Measurements from ENCODE around the gene BPIFA1. TPM values are rescaled to one million over a fixed set of nuclear protein-coding genes. Genes with fewer than 3 reads are reported as not detected.

The BPIFA1 gene
- total and polyA plus RNA-seq, 12 donors, result not detected

DNA sequence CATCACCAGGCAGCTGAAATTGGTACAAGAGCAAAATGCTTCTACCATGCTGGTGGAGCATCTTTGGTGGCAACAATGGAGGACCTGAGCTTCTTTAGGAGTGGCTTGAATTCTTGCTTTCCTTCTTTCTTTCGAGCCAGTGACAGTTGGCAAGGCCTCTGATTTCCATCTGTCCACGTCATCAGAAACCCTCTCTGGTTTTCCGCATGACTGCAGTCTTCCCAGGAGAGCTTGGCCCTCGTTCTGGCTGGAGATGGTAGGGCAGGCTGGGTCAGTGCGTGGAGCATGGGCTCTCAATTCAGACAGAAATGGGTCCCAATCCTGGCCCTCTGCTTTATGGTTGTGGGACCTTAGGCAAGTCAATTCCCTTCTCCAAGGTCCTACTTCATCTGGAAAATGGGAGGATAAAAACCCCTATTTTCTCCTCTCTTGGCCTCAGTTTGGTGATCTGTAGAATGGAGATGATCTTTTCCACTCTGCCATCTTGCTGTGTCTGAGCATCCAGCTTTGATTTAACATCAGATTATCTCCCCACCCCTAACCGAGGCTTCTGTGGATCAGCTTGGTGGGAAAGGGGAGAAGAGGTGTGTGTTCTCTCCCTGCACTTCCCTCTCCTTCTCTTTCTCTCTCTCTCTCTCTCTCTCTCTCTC, 43.6 kb downstream of the BPIFA1 start:
- intact Hi-C loops (cut with DNase I), result no loop called here
- no peaks in the 10 kb centered on the region for H3K27me3 ChIP-seq
- WGBS, 4 donors, result 75 to 87% (median 81%) methylated on average over 6 of the region's 6 CpGs

DNA sequence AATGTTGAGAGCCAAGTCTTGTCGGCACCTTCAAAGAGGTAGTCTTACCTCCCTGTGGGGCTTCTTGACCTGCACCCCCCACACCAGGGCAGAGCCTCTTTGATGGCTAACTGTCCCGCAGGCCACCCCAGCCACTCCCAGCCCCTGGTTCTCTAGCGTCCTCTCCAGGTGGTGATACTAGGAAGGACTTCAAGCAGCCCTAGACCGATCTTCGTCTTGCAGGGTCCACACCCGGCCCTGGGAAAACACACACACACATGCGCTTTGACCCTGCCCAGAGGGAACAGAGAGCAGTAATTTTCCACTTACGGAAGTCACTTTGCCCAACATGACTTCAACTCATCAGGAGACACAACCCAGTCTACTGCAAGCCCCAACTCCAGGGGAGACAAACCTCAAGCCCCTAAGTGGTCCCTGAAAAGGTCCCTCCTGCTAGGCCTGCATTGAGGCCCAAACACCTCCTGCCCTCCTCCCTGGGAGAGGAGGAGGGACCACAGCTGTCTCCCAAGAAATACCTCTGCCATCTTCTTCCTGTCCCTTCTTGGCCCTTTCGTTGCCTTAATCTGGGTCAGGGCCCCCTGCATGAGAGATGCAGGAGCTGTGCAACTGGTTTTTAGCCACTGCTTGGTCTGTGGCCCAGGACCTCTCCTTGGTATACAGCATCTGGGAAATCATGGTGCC, 44.3 kb downstream of the BPIFA1 start:
- no peak for TF ChIP-seq POLR2A (IDR thresholded peaks at IDR 0.05)
- TF ChIP-seq, protein P1, sequence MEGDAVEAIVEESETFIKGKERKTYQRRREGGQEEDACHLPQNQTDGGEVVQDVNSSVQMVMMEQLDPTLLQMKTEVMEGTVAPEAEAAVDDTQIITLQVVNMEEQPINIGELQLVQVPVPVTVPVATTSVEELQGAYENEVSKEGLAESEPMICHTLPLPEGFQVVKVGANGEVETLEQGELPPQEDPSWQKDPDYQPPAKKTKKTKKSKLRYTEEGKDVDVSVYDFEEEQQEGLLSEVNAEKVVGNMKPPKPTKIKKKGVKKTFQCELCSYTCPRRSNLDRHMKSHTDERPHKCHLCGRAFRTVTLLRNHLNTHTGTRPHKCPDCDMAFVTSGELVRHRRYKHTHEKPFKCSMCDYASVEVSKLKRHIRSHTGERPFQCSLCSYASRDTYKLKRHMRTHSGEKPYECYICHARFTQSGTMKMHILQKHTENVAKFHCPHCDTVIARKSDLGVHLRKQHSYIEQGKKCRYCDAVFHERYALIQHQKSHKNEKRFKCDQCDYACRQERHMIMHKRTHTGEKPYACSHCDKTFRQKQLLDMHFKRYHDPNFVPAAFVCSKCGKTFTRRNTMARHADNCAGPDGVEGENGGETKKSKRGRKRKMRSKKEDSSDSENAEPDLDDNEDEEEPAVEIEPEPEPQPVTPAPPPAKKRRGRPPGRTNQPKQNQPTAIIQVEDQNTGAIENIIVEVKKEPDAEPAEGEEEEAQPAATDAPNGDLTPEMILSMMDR (IDR thresholded peaks at IDR 0.05), result no peak
- Histone ChIP-seq H3K4me1 (replicated peaks in 1 of 2) (peaks cover 3 to 5% of the 10 kb centered on the region in 2 donors), H3K27me3 (no peaks in the 10 kb centered on the region), H3K27ac (no peak overlapping the region), H3K4me3 (no peak overlapping the region), H3K36me3 (replicated peaks in 1 of 2) (no peaks in the 10 kb centered on the region), H3K9me3 (replicated peaks in 1 of 3) (no peaks in the 10 kb centered on the region)
- WGBS, 4 donors, result 73 to 86% (median 85%) methylated on average over 9 of the region's 9 CpGs
- intact Hi-C loops (cut with DNase I), result no loop called here
- DNase-seq, result no peak

More for the DNA sequence above, 43.6 kb downstream of the BPIFA1 start:
- TF ChIP-seq POLR2A (IDR thresholded peaks at IDR 0.05), result no peak
- Histone ChIP-seq H3K9me3 (replicated peaks in 1 of 3) (no peaks in the 10 kb centered on the region), H3K36me3 (replicated peaks in 1 of 2) (no peaks in the 10 kb centered on the region), H3K4me3 (no peak overlapping the region), H3K27ac (no peak overlapping the region), H3K4me1 (replicated peaks in 1 of 2) (peaks cover 3 to 5% of the 10 kb centered on the region in 2 donors)
- no peak for DNase-seq

DNA sequence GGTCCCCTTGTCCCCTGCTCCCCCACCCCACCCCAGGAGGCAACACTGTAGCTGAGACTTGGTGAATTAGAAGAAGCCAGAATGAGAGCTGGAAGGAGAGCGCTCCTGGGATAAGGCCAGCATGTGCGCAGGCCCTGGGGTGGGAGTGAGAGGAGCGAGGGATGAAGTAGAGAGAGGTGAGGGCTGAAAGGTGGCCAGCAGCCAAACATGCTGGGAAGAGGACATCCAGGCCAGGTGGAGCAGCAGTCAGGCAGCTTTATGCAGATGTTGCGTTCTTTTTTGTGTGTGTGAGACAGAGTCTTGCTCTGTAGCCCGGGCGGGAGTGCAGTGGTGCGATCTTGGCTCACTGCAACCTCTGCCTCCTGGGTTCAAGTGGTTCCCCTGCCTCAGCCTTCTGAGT, 45.0 kb downstream of the BPIFA1 start:
- H3K27me3 ChIP-seq, result no peaks in the 10 kb centered on the region
- H3K4me1 ChIP-seq (replicated peaks in 1 of 2), result peaks cover 3 to 5% of the 10 kb centered on the region in 2 donors
- no peaks in the 10 kb centered on the region for H3K9me3 ChIP-seq (replicated peaks in 1 of 3)
- H3K4me3 ChIP-seq, result no peak overlapping the region
- no peak for DNase-seq
- H3K27ac ChIP-seq, result no peak overlapping the region
- no peaks in the 10 kb centered on the region for H3K36me3 ChIP-seq (replicated peaks in 1 of 2)
- intact Hi-C loops (cut with DNase I), result no loop called here
- TF ChIP-seq, protein P1 (IDR thresholded peaks at IDR 0.05), result no peak
- no peak for TF ChIP-seq POLR2A (IDR thresholded peaks at IDR 0.05)
- 91 to 99% (median 94%) methylated on average over 7 of the region's 7 CpGs for WGBS, 4 donors

DNA sequence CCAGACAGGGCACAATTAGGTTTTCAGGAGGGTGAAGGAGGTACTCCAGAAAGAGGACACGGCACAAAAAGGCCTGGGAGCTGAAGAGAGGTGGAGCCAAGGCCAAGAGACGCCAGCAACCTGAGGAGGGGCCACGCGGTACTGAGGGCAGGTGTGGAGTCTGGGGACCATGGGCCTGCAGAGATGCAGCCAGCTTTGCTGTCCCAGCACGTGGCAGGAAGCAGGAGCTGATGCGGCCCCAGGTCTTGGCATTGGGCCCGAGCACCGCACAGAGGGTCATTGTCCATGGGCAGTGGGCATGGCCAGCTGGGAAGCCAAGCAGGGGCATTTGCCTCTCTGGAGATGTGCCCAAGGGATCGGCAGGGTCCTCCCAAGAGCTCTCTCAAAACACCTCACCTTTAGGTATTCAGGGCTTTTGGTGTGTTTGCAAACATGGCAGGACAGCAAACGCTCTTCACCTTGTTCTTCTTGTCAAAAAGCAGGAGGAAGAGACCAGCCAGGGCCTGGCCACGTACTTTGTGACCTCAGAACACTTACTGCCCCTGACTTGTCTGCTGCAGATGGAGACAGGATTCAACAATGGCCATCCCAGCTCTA, 45.9 kb downstream of the BPIFA1 start:
- DNase-seq, result no peak
- no peaks in the 10 kb centered on the region for H3K27me3 ChIP-seq
- H3K4me3 ChIP-seq, result no peak overlapping the region
- H3K36me3 ChIP-seq (replicated peaks in 1 of 2), result no peaks in the 10 kb centered on the region
- TF ChIP-seq, protein P1 (IDR thresholded peaks at IDR 0.05), result no peak
- no peak for TF ChIP-seq POLR2A (IDR thresholded peaks at IDR 0.05)
- H3K9me3 ChIP-seq (replicated peaks in 1 of 3), result no peaks in the 10 kb centered on the region
- H3K4me1 ChIP-seq (replicated peaks in 1 of 2), result no peaks in the 10 kb centered on the region
- 77 to 86% (median 79%) methylated on average over 8 to 11 of the region's 11 CpGs for WGBS, 4 donors
- intact Hi-C loops (cut with DNase I), result no loop called here
- no peak overlapping the region for H3K27ac ChIP-seq
